Fibroblast of gingiva (primary cell): Measurements from ENCODE around the gene ACSL1.

Experiments
- DNase-seq: peaks from one replicate; pipeline ENCODE4 v3.0.0-alpha.2; 2011; ENCODE audit warnings: low read depth

The ACSL1 gene

GRCh38 chr4:184721254-184721653, 104.5 kb downstream of the ACSL1 start:
- DNase-seq: no peak

- no peak for DNase-seq
These were observed 106.4 kb downstream of the ACSL1 start for GRCh38 chr4:184719407-184719806.

DNA sequence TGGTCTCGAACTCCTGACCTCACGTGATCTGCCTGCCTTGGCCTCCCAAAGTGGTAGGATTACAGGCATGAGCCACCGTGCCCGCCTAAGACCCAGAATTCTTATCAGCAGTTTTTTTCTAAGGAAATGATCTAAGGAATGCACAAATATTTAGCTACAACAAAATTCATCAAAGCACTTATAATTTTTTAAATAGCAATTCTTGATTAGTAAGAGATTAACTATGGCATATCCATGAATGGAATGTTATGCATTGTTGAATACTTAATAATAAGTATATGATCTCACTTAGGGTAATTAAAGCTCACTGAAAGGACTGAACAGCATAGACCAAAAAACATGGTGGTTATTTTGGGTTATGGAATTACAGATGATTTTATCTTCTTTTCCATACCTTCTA, 110.2 kb downstream of the ACSL1 start:
- DNase-seq: no peak

GRCh38 chr4:184713887-184714286, 111.9 kb downstream of the ACSL1 start:
- no peak for DNase-seq

GRCh38 chr4:184712322-184712721, 113.4 kb downstream of the ACSL1 start:
- no peak for DNase-seq

- DNase-seq: no peak
These were observed 119.3 kb downstream of the ACSL1 start for GRCh38 chr4:184706453-184706852.

DNA sequence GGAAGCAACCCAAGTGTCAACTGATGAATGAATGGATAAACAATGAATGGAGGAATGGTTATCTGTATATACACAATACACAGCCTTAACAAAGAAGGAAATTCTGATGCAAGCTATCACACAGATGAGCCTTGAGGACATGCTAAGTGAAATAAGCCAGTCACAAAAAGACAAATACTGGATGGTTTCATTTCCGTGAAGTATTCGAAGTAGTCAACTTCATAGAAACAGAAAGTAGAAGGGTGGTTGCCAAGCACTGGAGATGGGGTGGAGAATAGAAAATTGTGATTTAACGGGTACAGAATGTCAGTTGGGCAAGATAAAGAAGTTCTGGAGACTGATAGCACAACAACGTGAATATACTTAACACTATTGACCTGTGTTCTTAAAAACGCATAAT, 120.1 kb downstream of the ACSL1 start:
- no peak for DNase-seq
